ENCODE measurements around the gene H6PD. TPM values are rescaled to one million over a fixed set of nuclear protein-coding genes. Genes with fewer than 3 reads are reported as not detected.

Gene H6PD
- total and polyA plus RNA-seq, 7 donors, result 5.8 to 56.8 (median 23.4) TPM

DNA sequence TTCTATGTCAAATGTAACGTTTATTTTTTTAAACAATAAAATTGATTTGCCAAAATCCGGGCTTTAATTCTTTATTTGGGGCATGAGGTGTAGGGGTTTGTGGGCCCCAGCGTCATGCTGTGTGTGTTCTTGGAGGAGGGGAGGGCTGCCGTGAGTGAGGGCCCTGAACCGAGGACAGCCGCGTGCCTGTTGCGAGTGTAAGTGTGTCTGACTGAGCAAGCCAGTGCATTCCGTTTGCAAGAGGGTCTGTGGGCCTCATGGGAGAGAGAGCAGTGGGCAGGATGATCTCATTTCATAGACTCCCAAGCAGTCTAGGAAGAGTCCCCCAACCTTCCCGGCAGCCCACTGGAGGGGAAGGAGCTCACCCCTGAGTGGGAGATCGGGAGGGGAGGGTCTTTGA lies 36.7 kb downstream of the H6PD start:
- Histone ChIP-seq H3K4me3 (no peak overlapping the region), H3K27ac (no peak overlapping the region), H3K36me3 (ENCODE audit: insufficient read depth in 1 of 2, low read depth in 1 of 2) (peaks cover 0 to 17% of the 10 kb centered on the region in 2 donors), H3K9me3 (no peaks in the 10 kb centered on the region), H3K27me3 (ENCODE audit: insufficient read depth in 3 of 3, low read length in 2 of 3) (no peaks in the 10 kb centered on the region), H3K4me1 (peaks cover 41% of the 10 kb centered on the region)
- TF ChIP-seq, protein P1, sequence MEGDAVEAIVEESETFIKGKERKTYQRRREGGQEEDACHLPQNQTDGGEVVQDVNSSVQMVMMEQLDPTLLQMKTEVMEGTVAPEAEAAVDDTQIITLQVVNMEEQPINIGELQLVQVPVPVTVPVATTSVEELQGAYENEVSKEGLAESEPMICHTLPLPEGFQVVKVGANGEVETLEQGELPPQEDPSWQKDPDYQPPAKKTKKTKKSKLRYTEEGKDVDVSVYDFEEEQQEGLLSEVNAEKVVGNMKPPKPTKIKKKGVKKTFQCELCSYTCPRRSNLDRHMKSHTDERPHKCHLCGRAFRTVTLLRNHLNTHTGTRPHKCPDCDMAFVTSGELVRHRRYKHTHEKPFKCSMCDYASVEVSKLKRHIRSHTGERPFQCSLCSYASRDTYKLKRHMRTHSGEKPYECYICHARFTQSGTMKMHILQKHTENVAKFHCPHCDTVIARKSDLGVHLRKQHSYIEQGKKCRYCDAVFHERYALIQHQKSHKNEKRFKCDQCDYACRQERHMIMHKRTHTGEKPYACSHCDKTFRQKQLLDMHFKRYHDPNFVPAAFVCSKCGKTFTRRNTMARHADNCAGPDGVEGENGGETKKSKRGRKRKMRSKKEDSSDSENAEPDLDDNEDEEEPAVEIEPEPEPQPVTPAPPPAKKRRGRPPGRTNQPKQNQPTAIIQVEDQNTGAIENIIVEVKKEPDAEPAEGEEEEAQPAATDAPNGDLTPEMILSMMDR (IDR thresholded peaks at IDR 0.05), result no peak
- DNase-seq, result peak in 1 of 2 donors; percentile 48
- intact Hi-C loops (cut with DNase I), result no loop called here
- WGBS, 3 donors, result 76 to 81% (median 81%) methylated on average over 11 of the region's 11 CpGs
- no peak for ATAC-seq

DNA sequence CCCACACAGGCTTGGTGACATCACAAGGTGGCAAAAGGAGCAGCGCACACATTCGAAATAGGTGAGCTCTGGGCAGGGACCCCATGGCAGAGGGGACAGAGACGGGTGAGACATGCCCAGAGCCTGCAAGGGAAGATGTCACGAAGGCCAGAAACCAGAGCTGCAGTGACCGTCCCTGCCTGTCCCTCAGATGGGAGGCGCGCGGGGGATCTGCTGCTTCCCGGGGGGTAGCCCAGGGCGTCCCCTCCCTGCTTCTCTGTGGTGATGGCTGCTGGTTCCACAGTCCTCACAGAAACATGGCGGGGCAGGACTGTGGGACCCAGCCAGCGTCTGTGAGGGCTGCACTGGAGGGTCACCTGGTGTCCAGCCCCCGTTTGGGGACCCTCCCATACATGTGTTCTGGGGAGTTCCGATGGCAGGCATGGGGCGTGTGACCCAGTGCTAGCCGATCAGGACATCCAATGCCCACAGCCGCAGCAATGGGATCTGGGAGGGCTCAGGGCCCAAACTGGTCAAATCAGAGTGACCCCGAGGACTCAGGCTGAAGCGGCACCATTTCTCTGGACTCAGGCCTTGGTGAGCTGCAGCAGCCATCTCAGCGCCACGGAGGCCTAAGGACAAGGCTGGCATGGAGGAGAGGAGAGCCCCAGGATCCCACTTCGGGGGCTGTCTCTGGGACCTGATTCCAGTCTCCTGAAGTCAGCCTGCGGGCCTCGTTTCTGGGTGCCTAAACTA lies 37.5 kb downstream of the H6PD start:
- ATAC-seq, result no peak
- WGBS, 3 donors, result 89 to 94% (median 90%) methylated on average over 24 of the region's 24 CpGs

DNA sequence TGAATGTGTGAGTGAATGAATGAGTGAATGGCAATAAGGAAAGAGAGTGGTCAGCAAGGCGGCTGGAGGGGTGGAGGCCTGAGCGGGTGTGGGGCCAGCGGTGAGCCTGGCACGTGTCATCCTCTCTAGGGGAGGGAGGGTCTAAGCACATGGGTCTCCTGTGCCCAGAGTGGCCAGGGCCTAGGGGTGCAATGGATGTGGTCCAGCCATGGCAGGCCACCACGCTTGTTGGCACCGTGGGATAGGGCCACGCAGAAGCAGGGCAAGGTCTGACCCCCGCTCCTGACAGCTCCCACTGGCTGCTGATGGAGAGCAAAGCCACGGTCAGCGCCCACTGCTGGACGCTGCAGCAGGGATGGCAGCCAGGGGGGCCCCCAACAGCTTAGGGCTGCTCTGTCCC lies 38.6 kb downstream of the H6PD start:
- peaks cover 0 to 9% of the 10 kb centered on the region in 2 donors for H3K36me3 ChIP-seq (ENCODE audit: insufficient read depth in 1 of 2, low read depth in 1 of 2)
- TF ChIP-seq, protein P1 (IDR thresholded peaks at IDR 0.05), result no peak
- H3K4me3 ChIP-seq, result no peak overlapping the region
- WGBS, 3 donors, result 68 to 86% (median 73%) methylated on average over 10 to 11 of the region's 11 CpGs
- no peaks in the 10 kb centered on the region for H3K9me3 ChIP-seq
- no peak overlapping the region for H3K27ac ChIP-seq
- no peaks in the 10 kb centered on the region for H3K27me3 ChIP-seq (ENCODE audit: insufficient read depth in 3 of 3, low read length in 2 of 3)
- peak in 1 of 2 donors; percentile 48 for DNase-seq
- no peak for ATAC-seq
- intact Hi-C loops (cut with DNase I), result no loop called here
- H3K4me1 ChIP-seq, result peaks cover 34% of the 10 kb centered on the region

More for the DNA sequence above, 37.5 kb downstream of the H6PD start:
- TF ChIP-seq, protein P1 (IDR thresholded peaks at IDR 0.05), result no peak
- DNase-seq, result peak in 1 of 2 donors; percentile 47
- H3K4me3 ChIP-seq, result no peak overlapping the region
- H3K27ac ChIP-seq, result no peak overlapping the region
- H3K27me3 ChIP-seq (ENCODE audit: insufficient read depth in 3 of 3, low read length in 2 of 3), result no peaks in the 10 kb centered on the region
- intact Hi-C loops (cut with DNase I), result no loop called here
- H3K36me3 ChIP-seq (ENCODE audit: insufficient read depth in 1 of 2, low read depth in 1 of 2), result peaks cover 0 to 10% of the 10 kb centered on the region in 2 donors
- no peaks in the 10 kb centered on the region for H3K9me3 ChIP-seq
- H3K4me1 ChIP-seq, result peaks cover 35% of the 10 kb centered on the region

DNA sequence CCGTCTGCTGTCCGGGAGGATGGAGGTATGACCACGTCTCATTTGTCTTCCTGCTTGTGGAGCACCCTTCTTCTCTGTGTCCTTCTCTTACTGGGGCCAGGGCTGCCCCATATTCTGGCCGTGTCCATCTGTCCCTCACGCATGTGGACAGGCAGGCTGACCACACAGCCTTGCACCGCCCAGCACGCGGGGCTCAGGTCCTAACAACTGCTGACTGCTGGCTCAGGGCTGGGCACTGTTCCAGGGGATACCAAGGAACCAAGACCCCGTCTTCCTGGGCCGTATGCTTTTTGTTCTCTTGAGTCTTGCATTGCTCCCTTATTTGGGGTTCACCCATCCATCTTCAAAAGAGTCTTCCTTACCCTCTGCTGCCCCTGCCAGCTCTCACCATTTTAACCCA lies 40.6 kb downstream of the H6PD start:
- peak in 1 of 2 donors; percentile 56 for DNase-seq
- 51 to 59% (median 57%) methylated on average over 10 of the region's 10 CpGs for WGBS, 3 donors

More for the DNA sequence above, 40.6 kb downstream of the H6PD start:
- ATAC-seq, result peak in 3 of 4 donors; percentile 16 to 26 (median 24)
- Histone ChIP-seq H3K36me3 (ENCODE audit: insufficient read depth in 1 of 2, low read depth in 1 of 2) (no peaks in the 10 kb centered on the region), H3K4me1 (peaks cover 24% of the 10 kb centered on the region), H3K9me3 (no peaks in the 10 kb centered on the region), H3K4me3 (no peak overlapping the region), H3K27ac (peak overlapping the region; percentile 82), H3K27me3 (ENCODE audit: insufficient read depth in 3 of 3, low read length in 2 of 3) (no peaks in the 10 kb centered on the region)
- TF ChIP-seq, protein P1 (IDR thresholded peaks at IDR 0.05), result no peak
- intact Hi-C loops (cut with DNase I), result no loop called here
